GM18858 (cell line): ENCODE results near the gene UBXN4.
"Not testable (repeated sequence)": the region's sequence is repeated elsewhere in the genome, so short reads cannot be mapped to it uniquely, and the experiment has no call there.

Experiments used
- ATAC-seq: cut with Tn5 transposase; IDR thresholded peaks from one replicate; pipeline ENCODE4 v1.9.1; 2021; ENCODE audit not compliant: unreplicated experiment

Gene UBXN4, protein sequence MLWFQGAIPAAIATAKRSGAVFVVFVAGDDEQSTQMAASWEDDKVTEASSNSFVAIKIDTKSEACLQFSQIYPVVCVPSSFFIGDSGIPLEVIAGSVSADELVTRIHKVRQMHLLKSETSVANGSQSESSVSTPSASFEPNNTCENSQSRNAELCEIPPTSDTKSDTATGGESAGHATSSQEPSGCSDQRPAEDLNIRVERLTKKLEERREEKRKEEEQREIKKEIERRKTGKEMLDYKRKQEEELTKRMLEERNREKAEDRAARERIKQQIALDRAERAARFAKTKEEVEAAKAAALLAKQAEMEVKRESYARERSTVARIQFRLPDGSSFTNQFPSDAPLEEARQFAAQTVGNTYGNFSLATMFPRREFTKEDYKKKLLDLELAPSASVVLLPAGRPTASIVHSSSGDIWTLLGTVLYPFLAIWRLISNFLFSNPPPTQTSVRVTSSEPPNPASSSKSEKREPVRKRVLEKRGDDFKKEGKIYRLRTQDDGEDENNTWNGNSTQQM

DNA sequence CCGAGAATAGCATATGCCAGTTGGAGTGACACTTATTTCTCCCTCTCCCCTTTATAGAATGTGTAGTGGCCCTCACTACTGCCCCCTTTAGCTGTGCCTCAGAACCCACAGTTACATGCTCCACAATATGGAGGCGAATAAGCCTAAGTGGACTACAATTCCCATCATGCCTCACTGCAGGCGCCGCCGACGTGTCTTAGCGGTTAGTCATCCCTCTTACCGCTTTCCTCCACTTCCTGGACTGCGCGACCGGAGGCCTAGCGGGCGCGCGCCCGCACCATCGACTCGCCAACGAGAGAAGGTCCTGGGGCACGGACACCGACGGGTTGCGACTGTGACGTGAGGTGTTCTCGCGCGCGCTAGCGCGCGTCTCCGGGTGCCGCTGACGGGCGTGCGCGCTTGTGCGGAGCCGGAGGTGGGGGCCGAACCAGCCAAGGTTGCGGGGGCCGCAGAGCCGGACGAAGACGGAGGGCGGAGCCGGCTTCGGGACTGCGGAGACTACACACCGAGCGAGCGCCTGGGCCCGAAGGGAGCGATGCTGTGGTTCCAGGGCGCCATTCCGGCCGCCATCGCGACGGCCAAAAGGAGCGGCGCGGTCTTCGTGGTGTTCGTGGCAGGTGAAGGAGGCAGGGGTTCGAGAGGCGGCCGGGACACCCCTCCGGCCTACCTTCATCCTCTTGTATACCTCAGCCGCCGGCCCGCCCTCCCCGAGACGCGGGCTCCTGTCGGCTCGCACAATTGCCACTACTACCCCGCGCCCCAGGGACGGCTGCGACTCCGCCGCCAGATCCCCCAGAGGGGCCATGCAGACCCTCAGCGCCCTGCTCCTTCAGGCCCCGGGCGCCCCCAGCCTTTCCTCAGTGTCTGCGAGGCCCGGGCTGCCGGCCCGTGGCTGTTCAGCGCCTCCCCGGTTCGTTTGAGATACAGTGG lies at the start of gene UBXN4:
Gene UBXN4, plus strand, starts transcription at position 461 of the 930 bp plus-strand sequence. Its CDS starts 75 bp downstream, at position 536.
- peak; percentile 85 for ATAC-seq

DNA sequence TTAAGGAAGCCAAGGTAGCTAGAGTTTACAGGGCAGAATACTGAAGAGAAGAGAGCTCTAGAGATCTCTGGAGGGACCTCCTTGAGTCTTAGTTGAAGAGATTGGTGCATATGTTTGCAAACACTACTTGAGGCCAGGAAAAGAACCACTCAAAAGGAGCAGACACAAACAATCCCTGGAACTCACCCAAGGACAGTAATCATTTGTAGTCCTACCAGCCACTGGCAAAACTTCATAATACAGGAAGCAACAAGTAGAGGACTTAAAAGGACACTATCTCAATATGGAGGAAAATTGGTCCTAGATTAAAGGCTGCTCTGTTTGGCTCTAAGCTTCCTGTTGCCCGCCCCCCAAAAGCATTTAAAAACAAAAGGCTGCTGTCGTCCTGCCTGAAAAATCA lies 46.9 kb upstream of the UBXN4 start:
- no peak for ATAC-seq

DNA sequence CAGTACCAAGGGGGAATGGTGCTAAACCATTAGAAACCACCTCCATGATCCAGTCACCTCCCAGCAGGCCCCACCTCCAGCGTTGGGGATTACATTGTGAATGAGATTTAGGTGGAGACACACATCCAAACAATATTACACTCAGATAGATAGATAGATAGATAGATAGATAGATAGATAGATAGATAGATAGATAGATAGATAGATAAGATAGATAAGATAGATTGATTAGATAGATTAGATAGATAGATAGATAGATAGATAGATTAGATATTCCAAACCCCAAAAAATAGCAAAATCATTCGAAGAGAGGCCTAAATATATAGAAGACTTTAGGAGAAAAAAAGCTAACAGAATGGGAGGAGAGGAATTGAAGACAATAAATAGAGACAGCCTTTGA lies 42.8 kb upstream of the UBXN4 start:
- ATAC-seq, result no peak

DNA sequence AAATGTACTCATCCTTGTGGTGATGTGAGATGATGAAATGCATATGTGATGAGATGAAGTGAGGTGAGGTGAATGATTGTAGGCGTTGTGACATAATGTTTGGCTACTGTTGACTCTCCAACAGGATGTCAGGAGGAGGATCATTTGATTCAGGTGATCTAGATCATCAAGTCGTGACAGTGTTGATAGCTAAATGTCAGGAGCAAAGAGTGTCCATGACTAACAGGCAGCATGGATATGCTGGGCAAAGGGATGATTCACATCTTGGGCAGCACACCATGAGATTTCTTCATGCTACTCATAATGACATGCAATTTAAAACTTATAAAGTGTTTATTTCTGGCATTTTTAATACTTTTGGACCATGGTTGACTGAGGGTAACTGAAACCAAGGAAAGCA lies 40.2 kb upstream of the UBXN4 start:
- no peak for ATAC-seq

DNA sequence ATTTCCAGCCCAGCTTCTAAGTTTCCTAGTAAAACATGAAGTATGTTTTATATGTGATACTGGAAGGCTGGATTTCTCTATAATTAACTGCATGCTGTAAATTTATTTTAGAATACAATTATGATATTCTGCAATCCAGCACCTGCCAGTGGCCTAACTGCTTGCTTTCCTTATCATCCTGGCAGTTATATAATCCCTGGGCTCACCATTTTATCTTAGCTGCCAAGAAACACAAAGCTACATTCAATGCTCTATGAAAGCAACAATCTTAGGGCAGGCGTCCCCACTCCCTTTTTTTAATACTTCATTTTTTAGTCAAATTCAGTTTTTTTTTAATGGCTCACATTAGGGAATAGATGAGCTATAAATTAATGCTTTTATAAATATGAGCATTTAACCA lies 38.4 kb upstream of the UBXN4 start:
- no peak for ATAC-seq

DNA sequence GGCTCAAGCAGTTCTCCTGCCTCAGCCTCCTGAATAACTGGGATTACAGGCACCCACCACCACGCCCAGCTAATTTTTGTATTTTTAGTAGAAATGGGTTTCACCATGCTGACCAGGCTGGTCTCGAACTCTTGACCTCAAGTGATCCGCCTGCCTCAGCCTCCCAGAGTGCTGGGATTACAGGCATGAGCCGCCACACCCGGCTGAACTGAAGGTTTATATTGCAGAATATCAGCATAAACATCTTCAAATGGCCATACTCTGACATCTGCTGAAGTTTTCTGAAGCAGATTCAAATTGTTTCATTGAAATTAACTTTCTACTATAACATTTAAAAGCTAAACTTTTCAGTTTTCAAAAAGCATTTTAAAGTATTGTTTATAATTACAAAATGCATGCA lies 37.6 kb upstream of the UBXN4 start:
- not testable (repeated sequence) for ATAC-seq

DNA sequence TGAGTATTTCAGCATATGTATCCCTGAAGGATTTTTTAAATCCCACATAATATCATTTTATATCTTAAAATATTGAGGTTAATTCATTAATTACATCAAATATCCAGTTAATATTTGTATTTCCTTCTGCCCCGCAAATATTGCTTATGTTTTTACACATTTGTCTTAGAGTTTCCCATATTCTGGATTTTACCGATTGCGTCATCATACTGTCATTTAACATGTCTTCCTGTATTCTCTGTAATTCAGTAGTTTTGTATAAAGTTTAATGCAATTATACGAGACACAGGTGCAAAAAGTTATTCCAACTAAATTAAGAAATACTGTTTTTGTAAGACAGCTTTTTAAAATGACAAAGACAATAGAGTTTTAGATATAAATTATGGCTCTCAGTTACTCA lies 33.5 kb upstream of the UBXN4 start:
- ATAC-seq, result no peak

DNA sequence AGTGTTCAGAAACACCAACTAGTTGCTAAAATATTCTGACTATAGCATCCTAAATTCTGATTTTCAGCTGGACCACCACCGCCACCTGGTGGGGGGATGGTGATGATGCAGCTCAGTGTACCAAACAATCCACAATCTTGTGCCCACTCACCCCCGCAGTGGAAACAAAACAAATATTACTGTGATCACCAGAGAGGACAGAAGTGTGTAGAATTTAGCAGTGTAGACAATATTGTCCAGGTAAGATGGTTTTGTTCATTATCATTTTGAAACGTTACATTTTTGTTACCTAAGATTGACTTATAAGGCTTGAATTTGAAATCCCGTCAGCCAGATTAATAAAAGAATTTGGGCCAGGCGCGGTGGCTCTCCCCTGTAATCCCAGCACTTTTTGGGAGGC lies 31.7 kb upstream of the UBXN4 start:
- ATAC-seq, result no peak

DNA sequence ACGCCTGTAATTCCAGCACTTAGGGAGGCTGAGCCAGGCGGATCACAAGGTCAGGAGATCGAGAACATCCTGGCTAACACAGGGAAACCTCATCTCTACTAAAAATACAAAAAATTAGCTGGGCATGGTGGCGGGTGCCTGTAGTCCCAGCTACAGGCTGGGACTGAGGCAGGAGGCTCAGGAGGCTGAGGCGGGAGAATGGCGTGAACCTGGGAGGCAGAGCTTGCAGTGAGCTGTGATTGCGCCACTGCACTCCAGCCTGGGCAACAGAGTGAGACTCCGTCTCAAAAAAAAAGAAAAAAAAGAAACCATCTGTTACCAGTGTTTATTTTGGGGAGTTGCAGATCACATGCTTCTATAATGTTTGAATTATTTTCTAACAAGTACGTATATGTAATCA lies 26.6 kb upstream of the UBXN4 start:
- not testable (repeated sequence) for ATAC-seq

DNA sequence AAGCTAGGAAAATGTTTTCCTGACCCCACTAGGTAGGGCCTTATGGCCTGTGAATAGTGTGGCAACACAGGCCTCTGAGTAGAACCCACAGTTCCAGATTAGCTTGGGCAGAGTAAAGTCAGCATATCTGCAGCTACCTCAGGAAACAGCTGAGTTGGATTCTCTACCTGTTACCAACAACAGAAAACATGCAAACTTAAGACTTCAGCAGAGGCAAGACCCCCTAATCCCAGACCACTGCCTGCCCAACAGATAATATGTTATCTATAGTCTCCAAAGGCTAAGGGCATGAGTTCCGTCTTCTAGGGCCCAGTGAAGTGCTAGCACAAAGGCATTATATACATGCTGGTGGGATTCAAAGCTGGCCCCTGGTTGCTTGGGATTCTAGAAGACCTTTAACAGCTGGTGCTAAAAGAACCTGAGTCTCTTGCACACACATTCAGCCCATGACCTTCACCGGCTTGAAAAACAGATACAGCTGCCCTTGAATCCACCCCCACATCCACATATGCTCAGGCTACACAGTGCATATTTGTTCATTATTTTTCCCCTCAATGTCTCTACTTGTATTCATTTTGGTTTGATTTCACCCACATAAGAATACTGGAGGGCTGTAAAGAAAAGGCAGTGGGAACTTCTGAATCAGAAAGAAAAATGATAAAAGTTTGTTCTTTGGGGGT lies 13.5 kb upstream of the UBXN4 start:
- ATAC-seq, result no peak

DNA sequence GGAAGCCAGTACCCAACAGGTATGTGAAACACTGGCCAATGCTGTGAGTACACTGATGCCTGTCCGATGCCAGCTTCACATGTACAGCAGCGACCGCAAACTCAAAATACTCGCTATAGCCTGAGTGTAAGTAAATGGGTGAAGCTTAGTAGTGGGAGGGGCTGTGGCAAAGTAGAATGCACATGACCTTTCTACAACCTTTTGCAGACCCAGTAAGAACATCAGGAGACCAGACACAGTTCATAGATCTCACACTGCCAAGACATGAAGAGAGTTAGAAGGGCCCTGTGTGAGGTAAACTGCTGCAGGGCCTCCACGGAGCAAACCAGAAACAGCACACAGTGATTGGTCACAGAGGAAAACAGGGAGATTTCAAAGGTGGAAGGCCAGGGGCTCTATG lies 9.1 kb upstream of the UBXN4 start:
- ATAC-seq, result no peak

DNA sequence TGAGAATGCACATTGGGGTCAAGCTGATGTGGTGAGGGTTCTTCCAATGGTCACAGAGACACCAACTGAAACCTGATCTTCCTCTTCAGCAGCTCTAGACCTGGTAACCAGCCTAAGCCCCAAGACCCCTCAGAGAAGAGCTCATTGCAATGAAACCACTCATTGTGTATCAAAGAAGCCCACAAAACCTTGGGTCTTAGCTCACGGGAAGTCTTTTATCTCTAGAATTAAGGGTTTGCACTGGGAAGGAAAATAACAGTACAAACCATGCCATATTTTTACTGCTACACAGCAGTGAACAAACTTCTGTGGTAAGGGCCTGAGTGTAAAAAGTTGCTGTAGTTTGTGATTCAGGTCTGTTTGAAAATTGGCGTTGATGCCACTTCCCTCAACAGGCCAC lies 8.6 kb upstream of the UBXN4 start:
- ATAC-seq, result no peak

DNA sequence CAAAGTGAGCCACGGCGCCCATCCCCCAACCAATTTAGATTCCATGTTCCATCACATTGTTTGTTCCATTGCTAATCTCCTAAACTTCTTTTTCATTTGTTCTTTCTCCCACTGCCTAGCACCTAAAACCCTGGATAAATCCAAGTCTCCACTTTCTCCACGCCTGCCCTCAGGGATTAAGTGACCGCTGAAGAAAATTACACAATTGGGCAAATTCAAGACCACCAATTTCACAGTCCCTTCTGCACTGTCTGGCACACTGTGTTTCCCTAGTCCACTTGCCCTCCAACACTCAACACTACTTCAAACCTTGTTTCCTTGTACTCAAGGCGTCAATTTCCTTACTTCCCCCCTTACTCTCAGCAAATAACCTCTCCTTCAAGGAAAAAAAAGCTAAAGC lies 5.1 kb upstream of the UBXN4 start:
- ATAC-seq, result no peak

DNA sequence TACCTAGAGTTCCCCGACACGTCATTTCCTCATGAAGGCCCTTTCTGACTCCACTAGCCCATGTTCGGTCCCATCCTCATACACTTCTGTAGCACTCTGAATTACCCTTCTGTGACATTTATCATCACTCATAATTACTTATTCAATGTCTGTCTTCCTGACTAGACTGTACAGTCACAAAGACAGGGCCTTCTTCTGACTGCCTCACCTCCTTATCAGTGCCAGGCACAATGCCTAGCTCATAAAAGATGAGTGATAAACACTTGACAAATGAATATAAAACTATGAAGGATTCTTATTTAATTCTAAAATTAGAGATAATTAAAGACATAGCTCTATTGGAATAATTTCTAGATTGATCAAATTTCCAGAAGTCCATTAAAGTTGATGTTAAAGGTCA lies 1.4 kb upstream of the UBXN4 start:
- ATAC-seq, result no peak

DNA sequence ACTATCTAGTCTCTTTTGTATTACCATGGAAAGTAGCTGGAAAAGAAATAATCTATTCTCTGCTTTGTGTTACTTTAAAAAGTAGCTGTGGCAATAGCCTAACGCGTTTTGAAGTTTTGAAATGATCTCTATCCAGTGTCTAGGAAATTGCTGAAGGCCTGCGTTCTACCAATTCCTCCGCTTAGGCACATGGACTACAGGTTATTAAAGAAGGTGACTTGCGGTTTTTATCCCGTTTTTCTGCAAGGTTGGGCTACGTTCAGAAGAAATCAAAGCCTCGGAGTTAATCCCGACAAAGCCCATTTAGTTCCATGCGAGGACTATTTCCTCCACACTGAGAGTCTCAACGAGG lies 636 bp upstream of the UBXN4 start:
- no peak for ATAC-seq

DNA sequence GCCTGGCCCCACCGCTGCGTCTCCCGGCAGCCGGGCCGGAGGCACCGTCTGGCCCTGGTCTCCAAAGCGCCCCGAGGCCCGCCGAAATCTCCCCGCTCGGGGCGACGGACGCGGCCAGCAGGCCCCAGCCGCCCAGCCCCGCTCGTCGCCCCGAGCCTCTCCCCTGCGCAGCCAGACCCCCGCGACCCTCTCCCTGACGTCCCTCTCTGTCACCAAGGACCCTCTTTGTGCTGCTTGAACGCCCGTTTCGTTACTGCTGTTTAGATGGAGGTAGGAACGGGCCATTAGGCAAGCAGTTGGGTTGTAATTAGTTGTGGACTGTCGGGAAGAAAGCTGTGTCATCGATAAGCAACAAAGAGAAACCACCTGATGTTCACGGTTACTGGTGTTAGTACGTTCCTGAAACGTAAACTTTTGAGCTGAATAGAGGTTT lies 686 bp downstream of the UBXN4 start:
- ATAC-seq, result peak; percentile 5

DNA sequence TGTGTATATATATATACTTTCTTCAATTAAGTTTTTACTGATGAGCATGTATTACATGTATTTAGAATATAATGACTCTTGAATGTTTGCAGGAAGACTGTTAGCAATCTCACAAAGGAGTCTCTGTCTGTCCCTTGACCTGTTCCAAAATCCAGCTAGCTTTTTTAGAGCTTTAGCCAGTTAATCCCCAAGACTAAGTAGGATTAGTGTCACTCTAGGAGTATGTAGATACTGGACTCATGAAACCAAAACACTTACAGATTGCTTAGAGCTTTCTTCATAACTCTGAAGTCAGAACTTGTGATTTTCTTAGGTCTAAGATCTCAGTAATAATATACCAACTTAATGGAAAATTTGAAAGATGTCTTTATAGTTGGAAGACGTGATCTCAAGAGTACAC lies 2.2 kb downstream of the UBXN4 start:
- no peak for ATAC-seq

DNA sequence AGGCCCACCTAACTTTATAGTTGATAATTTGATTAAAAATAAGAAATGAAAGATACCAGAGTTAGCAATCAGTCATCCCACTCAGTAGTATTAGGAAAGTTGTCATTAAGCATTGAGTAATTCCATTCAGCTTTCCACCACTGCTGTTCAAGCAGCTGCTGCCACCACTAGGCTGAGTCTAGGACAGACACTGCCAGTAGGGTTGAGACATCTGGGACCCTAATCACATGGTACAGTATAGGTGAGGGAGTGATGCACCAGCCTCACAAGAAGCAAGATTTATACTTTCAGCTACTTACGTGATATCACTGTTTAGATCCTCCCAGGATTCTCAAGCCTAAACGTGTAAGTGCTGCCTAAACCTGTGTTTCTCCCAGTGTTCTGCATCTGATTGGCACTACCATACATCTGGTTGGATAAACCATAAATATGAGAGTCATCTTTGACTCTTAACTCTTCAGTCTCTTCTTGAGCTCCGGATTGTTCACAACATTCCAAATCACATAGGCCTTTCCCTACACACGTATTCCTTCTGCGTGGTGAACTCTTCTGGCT lies 3.2 kb downstream of the UBXN4 start:
- ATAC-seq, result peak; percentile 19

DNA sequence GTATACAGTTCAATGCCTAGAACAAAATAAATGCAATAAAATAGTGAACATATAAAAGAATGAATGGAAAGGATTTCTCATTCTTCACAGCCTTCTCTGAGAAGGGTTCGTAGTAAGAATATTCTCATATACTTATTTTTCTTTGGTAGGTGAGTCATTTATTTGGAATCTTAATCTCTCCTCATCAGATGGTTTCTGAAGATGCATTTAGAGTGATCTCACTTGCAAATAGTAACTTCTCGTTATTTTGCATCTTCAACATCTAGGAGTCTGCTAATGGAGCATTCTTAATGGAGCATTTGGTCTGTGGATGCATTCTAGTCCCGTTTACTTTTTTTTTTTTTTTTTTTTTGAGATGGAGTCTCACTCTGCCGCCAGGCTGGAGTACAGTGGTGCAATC lies 3.9 kb downstream of the UBXN4 start:
- ATAC-seq, result no peak

DNA sequence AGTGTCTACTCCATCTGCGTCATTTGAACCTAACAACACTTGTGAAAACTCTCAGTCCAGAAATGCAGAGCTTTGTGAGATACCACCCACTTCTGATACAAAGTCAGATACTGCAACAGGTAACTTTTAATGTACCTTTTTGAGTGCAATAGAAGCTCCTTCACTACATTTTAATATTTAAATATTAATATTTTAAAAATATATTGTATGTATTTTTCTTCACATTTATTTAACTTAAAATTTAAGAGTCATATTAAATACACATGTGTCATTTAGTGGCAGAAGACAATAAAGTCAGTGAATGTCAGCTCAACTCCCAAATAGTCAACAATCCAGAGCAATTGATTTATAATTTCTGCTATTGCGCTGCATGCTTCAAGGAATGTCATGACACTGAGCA lies 13.9 kb downstream of the UBXN4 start:
- ATAC-seq, result no peak

DNA sequence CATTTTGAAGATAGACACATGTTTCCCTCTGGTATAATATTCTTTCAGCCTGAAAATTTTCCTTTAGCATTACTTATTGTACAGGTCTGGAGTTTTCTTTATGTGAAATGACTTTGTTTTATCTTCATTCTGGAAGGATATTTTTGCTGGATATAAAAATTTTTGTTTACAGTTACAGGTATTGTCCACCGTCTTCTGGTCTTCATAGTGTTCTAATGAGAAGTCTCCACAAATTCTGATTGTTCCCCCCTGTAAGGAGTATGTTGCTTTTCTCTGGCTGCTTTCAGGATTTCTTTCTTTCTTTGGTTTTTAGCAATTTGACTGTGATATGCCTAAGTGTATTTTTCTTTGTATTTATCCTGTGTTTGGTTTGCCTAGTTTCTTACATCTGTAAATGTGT lies 15.0 kb downstream of the UBXN4 start:
- ATAC-seq, result no peak
